Left lung (tissue), 10 donors: ENCODE results near the gene NT5DC2. TPM values are rescaled to one million over a fixed set of nuclear protein-coding genes. Genes with fewer than 3 reads are reported as not detected.
A peak's percentile ranks its signal among the peaks of the same experiment; 100 is the strongest.

ENCODE experiments used
- ATAC-seq: fragments of 200-7000 bp; cut with Tn5 transposase; one replicate; pipeline ENCODE4 v1.9.1; 2020; ENCODE audit warnings: moderate library complexity
- DNase-seq, 4 donors: peaks; one replicate each; pipeline ENCODE4 v3.0.0-alpha.2; 2013 to 2020
- H3K27ac ChIP-seq, 2 donors: fragments of 200-600 bp; sonication (generic) in 1 of 2; one replicate each; pipeline versions ENCODE4 v1.5.0 to v1.8.0; 2020 to 2021
- H3K27me3 ChIP-seq, 2 donors: fragments of 200-600 bp; sonication (generic) in 1 of 2; one replicate each; pipeline versions ENCODE4 v1.5.0 to v1.8.0; 2020 to 2021
- H3K36me3 ChIP-seq, 2 donors: fragments of 200-600 bp; sonication (generic) in 1 of 2; one replicate each; pipeline versions ENCODE4 v1.5.0 to v1.8.0; 2020 to 2021
- H3K4me1 ChIP-seq, 2 donors: fragments of 200-600 bp; one replicate each; pipeline ENCODE4 v1.8.0; 2021
- H3K4me3 ChIP-seq, 2 donors: fragments of 200-600 bp; sonication (generic) in 1 of 2; one replicate each; pipeline versions ENCODE4 v1.5.0 to v1.8.0; 2020 to 2021; ENCODE audit warnings: mild to moderate bottlenecking in 1 of 2
- H3K9me3 ChIP-seq, 2 donors: fragments of 200-600 bp; sonication (generic) in 1 of 2; one replicate each; pipeline versions ENCODE4 v1.5.0 to v1.8.0; 2020 to 2021
- intact Hi-C, 2 donors: fragments of 100-400 bp; cut with DNase I; formaldehyde crosslinking; loops; one replicate each; pipeline versions ENCODE4 v1.11.2 to v1.14.2; 2022
- polyA plus RNA-seq, 6 donors: library from polyadenylated mRNA; unstranded; fragments of 120-200 nt; gene quantifications; one replicate each; pipeline ENCODE4 v1.2.1, GENCODE V29; 2013; ENCODE audit not compliant: insufficient read length in 6 of 6
- total RNA-seq, 2 donors: library from RNA; stranded (reverse); fragmentation: NEBNext Ultra II Directional; extraction: Animal tissue kit (Norgen Biotek cat#: 25700); gene quantifications; one replicate each; pipeline ENCODE4 v1.2.1, GENCODE V29; 2021
- TF ChIP-seq, protein P1 (sequence below), 2 donors: fragments of 200-600 bp; sonication (generic) in 1 of 2; IDR thresholded peaks; one replicate each; pipeline versions ENCODE4 v1.5.0 to v1.8.0; 2021; ENCODE audit warnings: antibody characterized with exemption in 2 of 2
- donor health status: DM: no; HTN: yes; CAD: no.
- donor health status: DM: no; HTN: no; CAD: no.

NT5DC2 gene
- total and polyA plus RNA-seq, 8 donors = 81.8 to 365 (median 247) TPM

DNA sequence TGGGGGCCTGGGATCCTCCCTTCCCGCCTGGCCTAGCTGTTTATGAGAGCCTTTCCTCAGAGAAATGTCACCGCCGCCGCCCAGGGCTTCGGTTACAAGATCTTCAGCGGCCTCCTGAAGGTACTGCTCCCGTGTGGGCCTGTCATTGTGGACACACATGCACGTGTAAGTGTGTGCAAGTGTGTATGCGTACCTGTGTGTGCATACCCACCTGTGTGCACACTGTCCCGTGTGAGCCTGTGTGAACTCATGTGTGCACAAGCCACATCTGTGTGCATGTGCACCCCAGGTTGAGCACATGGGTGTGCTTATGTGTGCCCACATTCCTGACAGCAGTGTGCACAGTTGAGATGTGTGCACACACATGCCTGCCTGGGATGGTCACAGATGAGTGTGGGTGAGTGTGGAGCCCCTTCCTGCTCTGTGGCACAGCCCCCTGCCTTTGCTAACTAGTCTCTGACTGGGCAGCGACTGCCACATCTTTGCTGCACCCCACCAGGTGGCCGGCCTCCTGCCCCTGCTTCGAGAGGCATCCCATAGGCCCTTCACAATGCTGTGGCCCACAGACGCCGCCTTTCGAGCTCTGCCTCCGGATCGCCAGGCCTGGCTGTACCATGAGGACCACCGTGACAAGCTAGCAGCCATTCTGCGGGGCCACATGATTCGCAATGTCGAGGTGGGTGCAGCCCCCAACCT lies 14.1 kb downstream of the NT5DC2 start:
- intact Hi-C loops = no loop called here
- no peak overlapping the region for H3K4me3 ChIP-seq
- DNase-seq (peak in 1 of 4 donors; percentile 75), ATAC-seq (no peak)
- H3K27me3 ChIP-seq = no peaks in the 10 kb centered on the region
- H3K9me3 ChIP-seq = no peaks in the 10 kb centered on the region
- peaks cover 0 to 100% of the 10 kb centered on the region in 2 donors for H3K36me3 ChIP-seq
- TF ChIP-seq, protein P1, sequence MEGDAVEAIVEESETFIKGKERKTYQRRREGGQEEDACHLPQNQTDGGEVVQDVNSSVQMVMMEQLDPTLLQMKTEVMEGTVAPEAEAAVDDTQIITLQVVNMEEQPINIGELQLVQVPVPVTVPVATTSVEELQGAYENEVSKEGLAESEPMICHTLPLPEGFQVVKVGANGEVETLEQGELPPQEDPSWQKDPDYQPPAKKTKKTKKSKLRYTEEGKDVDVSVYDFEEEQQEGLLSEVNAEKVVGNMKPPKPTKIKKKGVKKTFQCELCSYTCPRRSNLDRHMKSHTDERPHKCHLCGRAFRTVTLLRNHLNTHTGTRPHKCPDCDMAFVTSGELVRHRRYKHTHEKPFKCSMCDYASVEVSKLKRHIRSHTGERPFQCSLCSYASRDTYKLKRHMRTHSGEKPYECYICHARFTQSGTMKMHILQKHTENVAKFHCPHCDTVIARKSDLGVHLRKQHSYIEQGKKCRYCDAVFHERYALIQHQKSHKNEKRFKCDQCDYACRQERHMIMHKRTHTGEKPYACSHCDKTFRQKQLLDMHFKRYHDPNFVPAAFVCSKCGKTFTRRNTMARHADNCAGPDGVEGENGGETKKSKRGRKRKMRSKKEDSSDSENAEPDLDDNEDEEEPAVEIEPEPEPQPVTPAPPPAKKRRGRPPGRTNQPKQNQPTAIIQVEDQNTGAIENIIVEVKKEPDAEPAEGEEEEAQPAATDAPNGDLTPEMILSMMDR (IDR thresholded peaks at IDR 0.05) = no peak
- no peak overlapping the region for H3K27ac ChIP-seq
- H3K4me1 ChIP-seq = peaks cover 2 to 4% of the 10 kb centered on the region in 2 donors

DNA sequence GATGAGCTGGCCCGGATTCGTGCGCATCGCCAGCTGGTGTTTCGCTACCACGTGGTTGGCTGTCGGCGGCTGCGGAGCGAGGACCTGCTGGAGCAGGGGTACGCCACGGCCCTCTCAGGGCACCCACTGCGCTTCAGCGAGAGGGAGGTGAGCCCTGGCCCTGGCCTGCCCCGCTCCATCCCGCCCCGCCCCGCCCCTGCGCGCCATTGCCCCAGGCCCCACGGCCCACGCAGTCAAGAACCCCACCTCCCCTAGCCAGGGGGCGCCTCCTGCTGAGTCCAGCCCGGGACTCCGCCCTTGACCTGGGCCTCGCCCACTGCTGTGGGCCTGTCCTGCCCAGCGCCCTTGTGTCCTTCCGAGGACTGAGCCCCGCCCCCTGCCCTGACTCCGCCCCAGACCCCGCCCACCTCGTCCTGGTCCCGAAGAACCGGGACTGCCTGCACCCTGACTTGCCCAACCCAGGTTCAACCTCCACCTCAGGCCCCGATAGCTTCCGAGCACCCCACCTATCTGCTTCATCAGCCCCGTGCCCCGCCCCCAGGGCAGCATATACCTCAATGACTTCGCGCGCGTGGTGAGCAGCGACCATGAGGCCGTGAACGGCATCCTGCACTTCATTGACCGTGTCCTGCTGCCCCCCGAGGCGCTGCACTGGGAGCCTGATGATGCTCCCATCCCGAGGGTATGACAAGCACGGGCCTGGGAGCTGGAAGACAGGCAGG lies 14.8 kb downstream of the NT5DC2 start:
- DNase-seq = peak in 1 of 4 donors; percentile 81
- peak; percentile 53 for ATAC-seq

DNA sequence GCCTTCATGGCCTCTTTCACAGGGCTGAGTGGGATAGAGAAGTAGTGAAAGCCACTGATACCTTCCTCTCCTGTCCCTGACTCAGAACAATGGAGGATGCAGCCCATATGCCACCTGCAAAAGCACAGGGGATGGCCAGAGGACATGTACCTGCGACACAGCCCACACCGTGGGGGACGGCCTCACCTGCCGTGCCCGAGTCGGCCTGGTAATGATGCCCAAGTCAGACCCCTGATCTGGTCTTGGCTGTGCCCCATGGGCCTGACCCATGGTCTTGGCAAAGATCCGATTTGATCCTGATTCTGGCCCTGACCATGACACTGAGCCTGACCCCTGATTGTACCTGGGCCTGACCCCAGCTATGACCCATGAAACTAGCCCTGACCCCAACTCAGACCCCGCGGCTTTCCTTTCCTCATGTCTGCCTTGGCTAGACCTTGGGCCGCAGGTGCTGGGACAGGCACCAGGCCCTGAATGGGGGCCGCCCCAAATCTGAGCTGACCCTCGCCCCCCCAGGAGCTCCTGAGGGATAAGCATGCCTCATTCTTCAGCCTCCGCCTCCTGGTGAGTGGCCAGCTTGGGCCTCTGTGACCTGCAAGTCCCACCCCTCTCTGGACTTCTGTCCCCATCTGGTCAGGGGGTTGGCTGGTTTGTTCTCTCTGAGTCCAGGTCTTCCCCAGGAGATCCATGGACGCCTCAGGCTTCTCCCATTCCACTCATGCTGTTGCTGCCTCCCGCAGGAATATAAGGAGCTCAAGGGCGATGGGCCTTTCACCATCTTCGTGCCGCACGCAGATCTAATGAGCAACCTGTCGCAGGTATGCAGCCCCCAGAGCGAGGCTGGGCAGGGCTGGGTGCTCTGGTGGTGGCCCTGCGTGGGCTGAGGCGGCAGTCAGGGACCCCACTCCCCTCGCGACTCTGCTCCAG lies 15.6 kb downstream of the NT5DC2 start:
- Histone ChIP-seq H3K27ac (no peak overlapping the region), H3K4me3 (peak overlapping the region in 1 of 2 donors; percentile 11), H3K9me3 (no peaks in the 10 kb centered on the region), H3K4me1 (no peaks in the 10 kb centered on the region), H3K36me3 (peaks cover 0 to 100% of the 10 kb centered on the region in 2 donors), H3K27me3 (no peaks in the 10 kb centered on the region)
- peak in 1 of 4 donors; percentile 67 for DNase-seq
- ATAC-seq = no peak
- intact Hi-C loops = no loop called here
- TF ChIP-seq, protein P1 (IDR thresholded peaks at IDR 0.05) = no peak

More for the DNA sequence above, 14.8 kb downstream of the NT5DC2 start:
- TF ChIP-seq, protein P1 (IDR thresholded peaks at IDR 0.05) = no peak
- Histone ChIP-seq H3K27me3 (no peaks in the 10 kb centered on the region), H3K36me3 (peaks cover 0 to 100% of the 10 kb centered on the region in 2 donors), H3K9me3 (no peaks in the 10 kb centered on the region), H3K4me1 (no peaks in the 10 kb centered on the region), H3K27ac (no peak overlapping the region), H3K4me3 (peak overlapping the region in 1 of 2 donors; percentile 11)
- intact Hi-C loops = no loop called here

DNA sequence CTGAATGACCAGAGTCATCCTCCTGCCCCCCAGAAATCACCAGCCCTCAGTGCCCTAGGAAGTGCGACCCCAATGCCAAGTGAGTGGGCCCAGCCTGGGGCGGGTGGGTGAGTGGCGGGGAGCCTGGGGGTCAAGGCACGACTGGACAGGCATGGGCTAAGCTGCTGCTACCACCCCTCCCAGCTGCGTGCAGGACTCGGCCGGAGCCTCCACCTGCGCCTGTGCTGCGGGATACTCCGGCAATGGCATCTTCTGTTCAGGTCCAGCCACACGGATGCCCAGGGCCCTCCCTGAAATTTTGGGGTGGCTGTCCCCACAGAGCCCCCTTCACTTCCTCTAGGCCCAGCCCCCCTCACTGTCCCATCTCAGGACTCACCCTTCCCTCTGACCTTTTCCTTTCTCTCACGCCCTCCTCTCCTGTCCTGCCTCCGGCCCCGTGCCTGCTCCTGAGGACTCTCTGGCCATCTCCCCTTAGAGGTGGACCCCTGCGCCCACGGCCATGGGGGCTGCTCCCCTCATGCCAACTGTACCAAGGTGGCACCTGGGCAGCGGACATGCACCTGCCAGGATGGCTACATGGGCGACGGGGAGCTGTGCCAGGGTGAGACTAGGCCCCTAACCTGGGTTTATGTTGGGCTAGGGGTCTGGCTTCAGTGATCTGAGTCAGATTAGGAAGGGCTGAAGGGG lies 17.0 kb downstream of the NT5DC2 start:
- Histone ChIP-seq H3K9me3 (no peaks in the 10 kb centered on the region), H3K36me3 (peaks cover 0 to 99% of the 10 kb centered on the region in 2 donors), H3K27ac (no peak overlapping the region), H3K27me3 (no peaks in the 10 kb centered on the region), H3K4me3 (no peak overlapping the region), H3K4me1 (no peaks in the 10 kb centered on the region)
- ATAC-seq (no peak), DNase-seq (peak in 1 of 4 donors; percentile 78)
- TF ChIP-seq, protein P1 (IDR thresholded peaks at IDR 0.05) = no peak
- intact Hi-C loops = no loop called here
